ENCODE measurements around the gene UBA3. TPM values are rescaled to one million over a fixed set of nuclear protein-coding genes. Genes with fewer than 3 reads are reported as not detected.

UBA3 gene
- total and polyA plus RNA-seq, 11 donors, result 45.1 to 117 (median 75.3) TPM

GRCh38 chr3:69012800-69013252 is 67.3 kb downstream of the UBA3 start:
- DNase-seq (peak; percentile 57 to 71 (median 68)), ATAC-seq (peak in 3 of 4 donors; percentile 50 to 67 (median 66))
- Histone ChIP-seq H3K36me3 (peaks cover 0 to 43% (median 17%) of the 10 kb centered on the region in 9 donors), H3K27me3 (no peaks in the 10 kb centered on the region), H3K4me3 (peak overlapping the region; percentile 53 to 94 (median 86)), H3K27ac (peak overlapping the region; percentile 94 to 99 (median 98)), H3K9me3 (no peaks in the 10 kb centered on the region), H3K4me1 (peaks cover 0 to 51% (median 24%) of the 10 kb centered on the region in 12 donors)
- intact Hi-C loops (cut with DNase I), result loop anchor here in 2 of 10 donors (5.0 kb wide), 2 partner anchors 39 to 69 kb away; partner anchors contain the start of genes ARL6IP5 (in 1 of the 2), TMF1 (in 1 of the 2) and UBA3 (in 1 of the 2)
- no peak for TF ChIP-seq POLR2A (IDR thresholded peaks at IDR 0.05)
- no peak for TF ChIP-seq CTCF (IDR thresholded peaks at IDR 0.05)
- WGBS, 4 donors, result 4 to 11% (median 7%) methylated on average over 17 to 36 of the region's 36 CpGs

GRCh38 chr3:69012100-69012799 is 67.9 kb downstream of the UBA3 start:
- peaks cover 0 to 47% (median 23%) of the 10 kb centered on the region in 9 donors for H3K36me3 ChIP-seq
- TF ChIP-seq CTCF (IDR thresholded peaks at IDR 0.05), result no peak
- no peak for TF ChIP-seq POLR2A (IDR thresholded peaks at IDR 0.05)
- H3K4me1 ChIP-seq, result peaks cover 0 to 51% (median 24%) of the 10 kb centered on the region in 12 donors
- peak overlapping the region; percentile 94 to 99 (median 98) for H3K27ac ChIP-seq
- H3K27me3 ChIP-seq, result no peaks in the 10 kb centered on the region
- WGBS, 4 donors, result 61 to 70% (median 67%) methylated on average over 22 of the region's 22 CpGs
- intact Hi-C loops (cut with DNase I), result loop anchor here in 2 of 10 donors (5.0 kb wide), 2 partner anchors 40 to 70 kb away; partner anchors contain the start of genes ARL6IP5 (in 1 of the 2), TMF1 (in 1 of the 2) and UBA3 (in 1 of the 2)
- peak overlapping the region; percentile 53 to 94 (median 86) for H3K4me3 ChIP-seq
- ATAC-seq, result peak; percentile 6 to 15 (median 12)
- H3K9me3 ChIP-seq, result no peaks in the 10 kb centered on the region
- DNase-seq, result peak in 4 of 5 donors; percentile 26 to 60 (median 46)

GRCh38 chr3:69011096-69011730 is 69.0 kb downstream of the UBA3 start:
- Histone ChIP-seq H3K4me1 (peaks cover 0 to 51% (median 24%) of the 10 kb centered on the region in 12 donors), H3K27ac (peak overlapping the region in 7 of 12 donors; percentile 97 to 99 (median 99)), H3K4me3 (peak overlapping the region in 1 of 12 donors; percentile 91), H3K27me3 (no peaks in the 10 kb centered on the region), H3K9me3 (no peaks in the 10 kb centered on the region), H3K36me3 (peaks cover 0 to 54% (median 33%) of the 10 kb centered on the region in 9 donors)
- intact Hi-C loops (cut with DNase I), result loop anchor here in 2 of 10 donors (5.0 kb wide), 2 partner anchors 41 to 71 kb away; partner anchors contain the start of genes ARL6IP5 (in 1 of the 2), TMF1 (in 1 of the 2) and UBA3 (in 1 of the 2)
- 94 to 95% (median 95%) methylated on average over 8 of the region's 8 CpGs for WGBS, 4 donors
- DNase-seq, result no peak
- ATAC-seq, result no peak
- TF ChIP-seq CTCF (IDR thresholded peaks at IDR 0.05), result no peak
- no peak for TF ChIP-seq POLR2A (IDR thresholded peaks at IDR 0.05)
